ENCODE results near the gene SH3BP2. TPM values are rescaled to one million over a fixed set of nuclear protein-coding genes. Genes with fewer than 3 reads are reported as not detected.

Gene SH3BP2
- total RNA-seq, result 10.5 and 24.8 TPM in 2 replicates

GRCh38 chr4:2792711-2793585 lies at the start of gene SH3BP2:
TSS of gene SH3BP2 (plus strand) at chr4:2793085. CDS start at chr4:2820618, 27,533 bp downstream.

DNA sequence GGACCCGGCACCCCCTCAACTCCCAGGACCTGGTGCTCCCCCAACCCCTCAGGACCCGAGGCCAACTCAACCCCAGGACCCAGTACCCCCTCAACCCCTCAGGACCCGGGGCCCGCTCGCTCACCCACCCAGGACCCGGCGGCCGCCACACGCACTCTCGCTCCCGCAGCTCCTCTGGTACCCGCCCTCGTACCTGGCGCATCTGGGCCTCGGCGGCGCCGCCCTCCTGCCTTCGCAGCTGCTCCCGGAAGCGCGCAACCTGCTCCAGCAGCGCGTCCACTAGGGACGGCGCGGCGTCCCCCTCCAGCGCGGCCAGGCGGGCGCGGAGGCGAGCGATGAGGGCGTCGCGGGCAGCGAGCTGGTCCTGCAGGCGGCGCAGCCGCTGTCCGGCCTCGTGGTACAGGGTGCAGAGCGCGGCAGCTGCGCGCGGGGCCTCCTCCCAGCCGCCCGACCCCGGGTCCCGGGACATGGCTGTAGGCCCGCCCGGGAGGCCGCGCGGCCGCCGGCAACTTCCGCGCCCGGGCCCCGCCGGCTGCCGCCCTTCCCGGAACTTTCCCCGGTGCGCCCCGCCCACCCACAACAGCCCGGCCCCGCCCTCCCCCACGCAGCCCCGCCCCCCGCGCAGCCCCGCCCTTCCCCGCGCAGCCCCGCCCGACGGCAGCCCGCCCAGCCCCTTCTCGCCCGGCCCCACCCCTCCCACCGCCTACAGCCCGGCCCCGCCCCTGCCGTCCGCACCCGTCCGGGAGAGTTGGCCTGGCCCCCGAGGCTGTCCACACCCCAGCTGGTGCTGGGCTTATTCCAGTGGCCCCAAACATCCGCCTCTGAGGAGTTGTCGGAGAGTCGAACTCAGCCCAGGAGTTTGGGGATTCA lies 36.8 kb upstream of the SH3BP2 start, which contains the start of gene TNIP2:
Gene TNIP2, minus strand, starts transcription at position 516 of the 870 bp plus-strand sequence. Its CDS starts 47 bp downstream, at position 469.

GRCh38 chr4:2843263-2843940 lies 50.5 kb downstream of the SH3BP2 start, which contains the start of gene ADD1:
TSS of gene ADD1 (plus strand) at chr4:2843844. CDS start at chr4:2875916, 32,072 bp downstream.

Other genes with a start within 250 kb of the SH3BP2 start
- gene TNIP2, start 36.7 kb upstream of the SH3BP2 start, total RNA-seq, result 36.6 and 44.9 TPM in 2 replicates
- gene ADD1, start 50.8 kb downstream of the SH3BP2 start, total RNA-seq, result 199 and 215 TPM in 2 replicates
- gene NOP14, start 170.3 kb downstream of the SH3BP2 start, total RNA-seq, result 16.3 and 25.4 TPM in 2 replicates
- gene GRK4, start 170.5 kb downstream of the SH3BP2 start, total RNA-seq, result 5.7 and 6.8 TPM in 2 replicates